ENCODE results near the gene ASIC5.
"Not testable (repeated sequence)": the region's sequence is repeated elsewhere in the genome, so short reads cannot be mapped to it uniquely, and the experiment has no call there.

The ASIC5 gene

DNA sequence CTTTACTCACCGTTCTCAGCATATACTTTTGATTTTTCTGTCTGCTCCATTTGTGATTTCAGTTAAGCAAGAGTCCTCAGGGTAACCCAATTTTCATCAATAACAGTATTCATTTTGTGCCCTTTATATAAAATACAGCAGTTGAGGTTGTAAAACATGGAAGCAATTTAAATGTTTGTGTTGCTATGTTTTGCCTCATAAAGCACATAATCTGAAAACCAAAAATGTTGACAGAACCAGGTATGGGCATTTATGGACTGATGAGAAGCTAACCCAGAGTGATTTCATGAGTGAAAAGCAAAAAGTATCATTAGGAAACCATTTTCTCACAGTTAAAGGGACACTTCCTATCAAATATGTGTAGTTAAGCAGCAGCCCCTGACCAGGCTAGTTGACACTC lies at the start of gene ASIC5:
Gene ASIC5, minus strand, starts transcription at position 101 of the 400 bp plus-strand sequence. Its CDS starts 51 bp downstream, at position 50.
- DNase-seq (ENCODE audit: low spot score), result no peak

DNA sequence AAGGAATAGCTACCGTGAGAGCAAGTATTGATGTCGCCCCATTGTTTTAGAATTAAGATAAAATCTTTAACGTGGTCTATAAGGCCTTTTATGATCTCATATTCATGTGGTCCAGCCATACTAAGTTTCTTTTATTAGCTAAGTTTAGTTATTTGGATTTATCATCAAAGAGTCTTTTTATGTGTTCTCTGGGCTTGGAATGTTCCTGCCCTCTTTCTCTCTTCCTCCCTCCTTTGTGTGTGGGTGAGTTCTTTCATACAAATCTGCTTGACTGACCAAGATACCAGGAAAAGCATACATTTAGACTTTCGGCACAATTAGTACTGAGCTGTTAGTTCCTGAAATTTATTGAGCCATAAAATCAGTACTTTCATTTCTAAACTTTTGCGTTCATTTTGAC lies 48.7 kb upstream of the ASIC5 start:
- DNase-seq (ENCODE audit: low spot score), result no peak

DNA sequence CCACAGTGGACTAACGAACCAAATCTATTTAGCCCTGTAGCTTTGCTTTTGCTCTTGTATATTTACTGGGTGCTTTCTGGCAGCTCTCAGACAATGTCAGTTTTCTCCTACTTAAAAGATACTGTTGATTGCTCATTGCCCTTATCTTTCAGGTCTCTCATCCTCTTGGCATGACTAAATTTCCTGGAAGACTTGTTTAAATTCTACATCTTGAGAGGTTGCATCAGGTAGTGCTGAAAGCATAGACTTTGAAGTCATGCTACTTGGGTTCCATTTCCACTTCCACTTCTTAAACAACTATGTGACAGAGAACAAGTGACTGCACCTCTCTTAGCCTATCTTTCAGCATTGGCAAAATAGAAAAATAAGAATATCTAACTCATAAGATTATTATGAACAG lies 45.8 kb upstream of the ASIC5 start:
- no peak for DNase-seq (ENCODE audit: low spot score)

GRCh38 chr4:155909615-155910226 lies 43.6 kb upstream of the ASIC5 start:
- DNase-seq (ENCODE audit: low spot score), result no peak

- DNase-seq (ENCODE audit: low spot score), result no peak
Measured at GRCh38 chr4:155908187-155909139, 42.4 kb upstream of the ASIC5 start.

- no peak for DNase-seq (ENCODE audit: low spot score)
Measured at GRCh38 chr4:155907556-155907955, 41.5 kb upstream of the ASIC5 start.

GRCh38 chr4:155906554-155907247 lies 40.6 kb upstream of the ASIC5 start:
- no peak for DNase-seq (ENCODE audit: low spot score)

- DNase-seq (ENCODE audit: low spot score), result no peak
Measured at GRCh38 chr4:155904331-155904730, 38.3 kb upstream of the ASIC5 start.

DNA sequence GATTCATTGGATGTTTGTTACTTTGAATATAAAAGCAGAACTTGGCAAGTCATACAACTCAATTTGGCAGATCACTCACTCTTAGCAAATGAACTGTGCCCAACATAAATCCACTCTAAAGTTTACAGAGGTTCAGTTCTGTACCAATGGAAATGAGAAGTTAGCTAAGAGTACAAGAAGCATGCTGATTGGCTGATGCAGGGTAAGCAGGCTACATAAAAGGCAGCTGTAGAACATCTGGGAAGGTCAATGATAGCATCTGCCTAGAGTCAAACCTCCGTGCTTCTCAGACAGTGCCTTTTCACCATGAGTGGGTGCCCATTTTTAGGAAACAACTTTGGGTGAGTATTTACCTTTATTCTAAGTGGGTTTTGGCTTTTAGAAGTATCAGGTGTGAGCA lies 37.4 kb upstream of the ASIC5 start, which contains the start of gene TDO2:
Gene TDO2, plus strand, starts transcription at position 244 of the 400 bp plus-strand sequence. Its CDS starts 63 bp downstream, at position 307.
- DNase-seq (ENCODE audit: low spot score), result no peak

DNA sequence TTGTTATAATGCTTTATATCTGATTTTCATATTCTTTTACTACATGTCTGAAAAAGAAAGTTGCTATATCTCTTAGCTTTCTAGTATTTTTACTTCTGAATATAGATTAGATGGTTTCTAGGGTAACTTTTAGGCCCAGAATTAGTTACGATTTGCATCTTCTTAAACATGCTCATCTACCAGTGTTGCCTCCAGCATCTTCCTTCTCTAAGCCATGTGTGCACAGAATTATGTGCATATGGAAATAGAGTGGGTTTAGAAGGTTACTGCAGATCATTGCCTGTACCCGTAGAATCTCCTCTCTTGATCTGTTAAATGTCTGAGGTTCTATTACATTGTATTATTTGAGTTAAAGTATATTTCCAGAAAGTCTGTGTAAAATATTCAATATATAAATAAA lies 34.9 kb upstream of the ASIC5 start:
- no peak for DNase-seq (ENCODE audit: low spot score)

- no peak for DNase-seq (ENCODE audit: low spot score)
Measured at GRCh38 chr4:155900381-155900780, 34.3 kb upstream of the ASIC5 start.

DNA sequence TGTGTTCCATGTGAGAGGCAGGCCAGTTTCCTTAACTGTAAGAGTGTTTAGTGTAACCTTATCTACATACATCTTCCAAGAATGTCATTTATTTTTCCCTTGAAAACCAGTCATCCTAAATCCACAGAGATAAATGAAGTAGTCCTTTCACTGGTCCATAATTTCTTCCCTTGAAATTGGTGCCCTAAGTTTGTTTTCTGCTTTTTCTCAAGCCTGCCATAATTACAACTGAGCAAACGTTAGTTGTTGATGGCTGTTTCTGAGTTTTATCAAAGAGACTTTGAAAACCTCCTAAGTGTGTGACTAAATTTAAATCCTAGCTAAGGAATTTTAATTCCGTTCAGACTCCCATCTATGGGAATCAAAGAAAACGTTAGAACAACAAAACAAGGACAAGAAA lies 33.8 kb upstream of the ASIC5 start:
- DNase-seq (ENCODE audit: low spot score), result no peak

DNA sequence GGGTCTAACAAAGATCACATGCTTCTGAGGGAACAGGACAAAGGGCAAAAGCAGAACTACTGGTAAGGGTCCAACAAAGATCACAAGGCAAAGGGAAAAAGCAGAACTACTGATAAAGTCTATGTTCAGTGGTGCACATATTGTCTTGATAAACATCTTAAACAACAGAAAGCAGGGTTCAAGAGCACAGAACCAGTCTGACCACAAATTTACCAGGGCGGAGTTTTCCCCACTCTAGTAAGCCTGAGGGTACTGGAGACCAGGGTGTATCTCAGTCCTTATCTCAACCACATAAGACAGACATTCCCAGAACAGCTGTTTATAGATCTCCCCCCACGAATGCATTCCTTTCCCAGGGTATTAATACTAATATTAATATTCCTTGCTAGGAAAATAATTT lies 32.3 kb upstream of the ASIC5 start:
- DNase-seq (ENCODE audit: low spot score), result not testable (repeated sequence)

- no peak for DNase-seq (ENCODE audit: low spot score)
Measured at GRCh38 chr4:155891058-155891457, 25.0 kb upstream of the ASIC5 start.

DNA sequence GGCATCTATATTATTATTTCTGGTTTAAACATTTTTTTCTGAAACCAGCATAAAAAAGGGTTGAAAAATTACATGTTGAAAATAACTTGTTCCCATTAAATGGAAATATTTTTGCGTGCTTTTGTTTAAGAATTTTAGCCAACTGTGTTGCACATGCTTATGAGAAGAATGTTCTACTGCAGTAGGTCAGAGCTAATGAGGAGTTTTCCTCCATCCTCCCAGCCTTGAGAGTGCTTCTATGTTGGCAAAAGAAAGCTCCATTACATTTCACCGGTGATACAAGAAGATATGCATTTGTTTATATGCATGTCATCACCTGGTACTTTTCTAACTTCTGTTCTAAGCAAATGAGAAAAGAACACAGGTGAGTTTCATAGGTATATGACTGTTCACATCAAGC lies 23.9 kb upstream of the ASIC5 start:
- no peak for DNase-seq (ENCODE audit: low spot score)

DNA sequence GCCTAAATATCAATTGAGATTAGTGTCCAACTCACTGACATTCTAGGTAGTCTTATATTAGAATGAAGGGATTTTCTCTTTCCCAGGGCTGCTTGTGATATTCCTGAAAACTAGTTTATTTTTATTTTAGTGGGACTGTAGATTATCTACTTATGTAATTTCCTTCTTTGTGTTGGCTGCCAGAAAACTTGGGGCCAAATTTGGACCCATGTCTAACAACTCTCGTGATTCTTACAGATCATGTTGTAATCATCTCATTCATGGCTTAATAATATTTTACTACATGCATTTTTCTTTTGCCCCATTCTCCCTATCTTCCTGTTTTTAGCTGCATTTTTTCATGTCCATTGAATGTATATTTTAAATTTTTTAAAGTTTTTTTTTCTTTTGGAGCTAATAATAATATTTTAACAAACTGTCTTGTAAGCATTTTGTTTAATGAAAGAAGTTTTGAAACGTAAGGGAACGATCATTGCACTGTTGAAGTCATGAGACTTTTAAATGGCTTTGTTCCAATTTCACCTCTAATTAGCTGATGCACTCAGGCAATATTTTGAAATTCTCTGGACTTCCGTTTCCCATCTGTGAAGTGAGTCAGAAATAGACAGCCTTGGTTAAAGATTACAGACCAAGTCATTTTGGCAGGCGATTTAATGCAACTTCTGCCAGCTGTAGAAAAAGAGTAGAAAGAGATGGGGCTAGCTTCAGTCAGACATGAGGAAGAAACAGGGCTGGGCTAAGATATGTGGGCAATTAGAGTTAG lies 23.1 kb upstream of the ASIC5 start:
- DNase-seq (ENCODE audit: low spot score), result no peak

- DNase-seq (ENCODE audit: low spot score), result no peak
Measured at GRCh38 chr4:155887847-155888570, 21.9 kb upstream of the ASIC5 start.

GRCh38 chr4:155887045-155887444 lies 21.0 kb upstream of the ASIC5 start:
- DNase-seq (ENCODE audit: low spot score), result no peak

DNA sequence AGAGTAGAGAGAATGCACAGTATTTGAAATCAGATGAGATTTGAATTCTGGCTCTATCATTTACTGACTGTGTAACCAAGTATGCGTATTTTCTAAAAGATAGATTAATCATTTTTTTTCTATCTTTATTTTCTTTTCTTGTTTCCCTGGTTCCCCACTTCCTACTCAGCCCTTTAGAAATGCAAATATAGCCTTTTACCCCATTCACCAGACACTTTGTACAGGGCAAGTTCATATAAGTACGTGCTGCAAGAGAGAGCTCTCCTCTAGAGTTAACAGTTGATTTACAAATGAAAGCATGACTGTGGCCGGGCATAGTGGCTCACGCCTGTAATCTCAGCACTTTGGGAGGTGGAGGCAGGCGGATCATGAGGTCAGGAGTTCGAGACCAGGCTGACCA lies 19.6 kb upstream of the ASIC5 start:
- DNase-seq (ENCODE audit: low spot score), result no peak

GRCh38 chr4:155883895-155884294 lies 17.8 kb upstream of the ASIC5 start:
- DNase-seq (ENCODE audit: low spot score), result no peak

GRCh38 chr4:155881555-155881954 lies 15.5 kb upstream of the ASIC5 start:
- DNase-seq (ENCODE audit: low spot score), result no peak

Data from iPS-NIHi11 (cell line).